Heart left ventricle (tissue), 16 donors: ENCODE data around the gene FSHR. TPM values are rescaled to one million over a fixed set of nuclear protein-coding genes. Genes with fewer than 3 reads are reported as not detected.

Source experiments
- ATAC-seq, 4 donors: fragments of 200-7000 bp; cut with Tn5 transposase; one replicate each; pipeline ENCODE4 v1.9.1; 2020 to 2022; ENCODE audit warnings: moderate library complexity in 4 of 4, mild to moderate bottlenecking in 3 of 4, moderate number of reproducible peaks in 1 of 4
- DNase-seq, 5 donors: peaks; one replicate each; pipeline ENCODE4 v3.0.0-alpha.2; 2020
- H3K27ac ChIP-seq, 12 donors: fragments of 200-600 bp; sonication (generic) in 4 of 12; one replicate each; pipeline versions ENCODE4 v1.5.0 to v1.8.0; 2016 to 2022; ENCODE audit warnings: mild to moderate bottlenecking in 2 of 12
- H3K27me3 ChIP-seq, 9 donors: fragments of 200-600 bp; sonication (generic) in 2 of 9; one replicate each; pipeline versions ENCODE4 v1.5.1 to v1.8.0; 2016 to 2022; ENCODE audit warnings: mild to moderate bottlenecking in 3 of 9
- H3K36me3 ChIP-seq, 9 donors: fragments of 200-600 bp; sonication (generic) in 2 of 9; one replicate each; pipeline versions ENCODE4 v1.5.0 to v1.8.0; 2018 to 2022; ENCODE audit warnings: mild to moderate bottlenecking in 2 of 9
- H3K4me1 ChIP-seq, 12 donors: fragments of 200-600 bp; sonication (generic) in 4 of 12; one replicate each; pipeline versions ENCODE4 v1.5.0 to v1.8.0; 2016 to 2022; ENCODE audit warnings: mild to moderate bottlenecking in 3 of 12
- H3K4me3 ChIP-seq, 12 donors: fragments of 200-600 bp; sonication (generic) in 4 of 12; one replicate each; pipeline versions ENCODE4 v1.5.0 to v1.8.0; 2017 to 2022; ENCODE audit warnings: mild to moderate bottlenecking in 9 of 12, moderate library complexity in 4 of 12
- H3K9me3 ChIP-seq, 12 donors: fragments of 200-600 bp; sonication (generic) in 4 of 12; one replicate each; pipeline versions ENCODE4 v1.5.0 to v1.8.0; 2016 to 2022; ENCODE audit warnings: mild to moderate bottlenecking in 1 of 12
- CTCF ChIP-seq, 12 donors: fragments of 200-600 bp; sonication (generic) in 4 of 12; IDR thresholded peaks; one replicate each; pipeline versions ENCODE4 v1.5.0 to v1.8.0; 2018 to 2022; ENCODE audit warnings: antibody characterized with exemption in 12 of 12, mild to moderate bottlenecking in 5 of 12
- POLR2A ChIP-seq, 2 donors: fragments of 450-650 bp; IDR thresholded peaks; one replicate each; pipeline ENCODE4 v1.6.1; 2017; ENCODE audit warnings: antibody characterized with exemption in 2 of 2, mild to moderate bottlenecking in 2 of 2, moderate library complexity in 2 of 2
- whole genome bisulfite sequencing, 4 donors: extraction: QIAGEN DNeasy Blood & Tissue Kit in 2 of 4; methylation state at CpG; one replicate each; pipeline versions ENCODE4 v1.1.5 to v1.1.7; 2013 to 2018; 5-methylcytosine and 5-hydroxymethylcytosine counted together
- intact Hi-C, 10 donors: fragments of 100-400 bp; cut with DNase I; formaldehyde crosslinking; loops; one replicate each; pipeline versions ENCODE4 v1.11.1 to v1.14.2; 2022
- polyA plus RNA-seq, 2 donors: library from polyadenylated mRNA; stranded (reverse); fragments of 200-250 nt; gene quantifications; one replicate each; pipeline ENCODE4 v1.2.3, GENCODE V29; 2013
- total RNA-seq, 9 donors: library from RNA; depleted of rRNA in 2 of 9; stranded (reverse); fragments of >200 nt in 2 of 9; fragmentation: NEBNext Ultra II Directional in 3 of 9; extraction: Animal tissue kit (Norgen Biotek cat#: 25700) in 3 of 9; gene quantifications; one replicate each; pipeline versions ENCODE4 v1.1.0 to v1.2.4, GENCODE V29; 2016 to 2023
- donor health status: ischemic (EF 13 %, LVEDD 7.1; RV severe dilation, severe dysfunction).
- donor health status: healthy with polysubstance abuse.
- donor health status: DM: no; HTN: yes; CAD: no.
- donor health status: DM: no; HTN: no; CAD: no.
- donor health status: ischemic (EF 25% LVEDD 6.9; RV normal size, moderate dysfunction).
- donor health status: ischemic (EF 25% LVEDD 5.7; RV mildly dilated, moderate dysfunction).
- donor health status: healthy.
- donor health status: DM: yes; HTN: yes; CAD: no.
- donor health status: ischemic (EF 35%, LVEDD 5.7; RV mildly dilated, moderate dysfunction).
- donor health status: nonischemic (EF 11% LVEDD 7.7; RV severe dilation, severe dysfunction).
- donor health status: DM: yes; HTN: yes; CAD: no.
- donor health status: PGD.
- donor health status: ischemic (EF 29% LVEDD 5.4; RV normal size, mild dysfunction).
- donor health status: nonischemic (EF 23%, LVEDD 6.1; RV moderate dilation, normal function).

Gene FSHR
- total and polyA plus RNA-seq, 11 donors: 0.19 to 0.75 (median 0.39) TPM; not detected in 5

DNA sequence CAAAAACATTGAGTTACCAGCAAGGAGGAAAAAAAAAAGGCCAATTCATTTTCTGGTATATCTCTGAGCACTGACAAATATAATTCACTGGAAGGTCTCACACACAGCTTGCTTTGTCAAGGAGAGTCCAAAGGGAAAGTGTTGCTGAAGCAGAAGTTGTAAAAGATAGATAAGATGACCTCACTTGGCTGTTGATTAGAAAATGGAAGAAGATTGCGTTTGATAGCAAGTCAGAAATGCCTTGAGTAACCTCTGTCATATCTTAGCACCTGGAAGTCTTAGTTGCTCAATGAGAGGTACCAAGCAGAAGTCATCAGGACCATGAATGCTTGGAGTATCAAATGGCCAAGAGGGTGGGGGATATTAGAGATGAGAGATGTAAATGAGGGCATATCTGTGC lies 105.2 kb downstream of the FSHR start:
- H3K36me3 ChIP-seq: no peaks in the 10 kb centered on the region
- TF ChIP-seq CTCF (IDR thresholded peaks at IDR 0.05) (no peak), POLR2A (IDR thresholded peaks at IDR 0.05) (no peak)
- intact Hi-C loops: no loop called here
- ATAC-seq (no peak), DNase-seq (no peak)
- whole genome bisulfite sequencing, 4 donors: 34 to 48% (median 37%) methylated on average over 1 of the region's 1 CpG
- no peaks in the 10 kb centered on the region for H3K27me3 ChIP-seq
- no peak overlapping the region for H3K4me3 ChIP-seq
- no peaks in the 10 kb centered on the region for H3K9me3 ChIP-seq
- peaks cover 0 to 6% (median 0%) of the 10 kb centered on the region in 12 donors for H3K4me1 ChIP-seq
- no peak overlapping the region for H3K27ac ChIP-seq

DNA sequence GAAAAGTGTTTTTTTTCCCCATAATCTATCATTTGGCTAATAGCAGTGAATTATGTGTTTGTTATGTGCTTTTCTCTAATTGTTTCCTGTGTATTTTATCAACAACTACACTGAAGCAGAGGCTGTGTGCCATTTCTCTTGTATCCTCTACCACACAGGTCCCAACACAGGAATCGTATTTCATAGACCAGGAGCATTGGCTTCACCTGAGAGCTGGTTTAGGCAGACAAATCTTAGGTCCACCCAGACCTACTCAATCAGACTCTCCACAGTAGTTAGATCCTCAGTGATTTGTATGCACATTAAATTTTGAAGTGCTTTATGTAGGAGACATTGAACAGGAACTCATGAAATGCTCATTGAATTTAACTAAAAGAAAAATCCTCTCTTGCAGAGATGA lies 109.2 kb downstream of the FSHR start:
- no peak for DNase-seq
- no peak overlapping the region for H3K4me3 ChIP-seq
- H3K27ac ChIP-seq: no peak overlapping the region
- peaks cover 0 to 6% (median 0%) of the 10 kb centered on the region in 12 donors for H3K4me1 ChIP-seq
- H3K9me3 ChIP-seq: no peaks in the 10 kb centered on the region
- no peaks in the 10 kb centered on the region for H3K36me3 ChIP-seq
- 54 to 89% (median 81%) methylated on average over 1 of the region's 1 CpG for WGBS, 4 donors
- no peaks in the 10 kb centered on the region for H3K27me3 ChIP-seq
- TF ChIP-seq CTCF (IDR thresholded peaks at IDR 0.05): no peak
- no peak for TF ChIP-seq POLR2A (IDR thresholded peaks at IDR 0.05)
- no peak for ATAC-seq
- intact Hi-C loops: no loop called here

- Histone ChIP-seq H3K27me3 (no peaks in the 10 kb centered on the region), H3K9me3 (no peaks in the 10 kb centered on the region), H3K36me3 (no peaks in the 10 kb centered on the region), H3K4me1 (peaks cover 0 to 6% (median 0%) of the 10 kb centered on the region in 12 donors), H3K27ac (no peak overlapping the region), H3K4me3 (no peak overlapping the region)
- 51 to 66% (median 59%) methylated on average over 1 of the region's 1 CpG for WGBS, 4 donors
- ATAC-seq (peak; percentile 61 to 78 (median 70)), DNase-seq (no peak)
- TF ChIP-seq CTCF (IDR thresholded peaks at IDR 0.05) (peak in 8 of 12 donors; percentile 11 to 46 (median 26)), POLR2A (IDR thresholded peaks at IDR 0.05) (no peak)
- intact Hi-C loops: no loop called here
Measured at GRCh38 chr2:49044350-49045079, 109.8 kb downstream of the FSHR start.

- H3K4me1 ChIP-seq: peaks cover 0 to 6% (median 0%) of the 10 kb centered on the region in 12 donors
- intact Hi-C loops: no loop called here
- H3K27me3 ChIP-seq: no peaks in the 10 kb centered on the region
- no peak for TF ChIP-seq CTCF (IDR thresholded peaks at IDR 0.05)
- TF ChIP-seq POLR2A (IDR thresholded peaks at IDR 0.05): no peak
- no peak overlapping the region for H3K27ac ChIP-seq
- ATAC-seq (no peak), DNase-seq (no peak)
- H3K4me3 ChIP-seq: no peak overlapping the region
- H3K36me3 ChIP-seq: no peaks in the 10 kb centered on the region
- no peaks in the 10 kb centered on the region for H3K9me3 ChIP-seq
- 56 to 72% (median 69%) methylated on average over 5 of the region's 5 CpGs for WGBS, 4 donors
Measured at GRCh38 chr2:49043405-49043982, 110.8 kb downstream of the FSHR start.
